ENCODE results near the gene TWSG1.

Gene TWSG1

DNA sequence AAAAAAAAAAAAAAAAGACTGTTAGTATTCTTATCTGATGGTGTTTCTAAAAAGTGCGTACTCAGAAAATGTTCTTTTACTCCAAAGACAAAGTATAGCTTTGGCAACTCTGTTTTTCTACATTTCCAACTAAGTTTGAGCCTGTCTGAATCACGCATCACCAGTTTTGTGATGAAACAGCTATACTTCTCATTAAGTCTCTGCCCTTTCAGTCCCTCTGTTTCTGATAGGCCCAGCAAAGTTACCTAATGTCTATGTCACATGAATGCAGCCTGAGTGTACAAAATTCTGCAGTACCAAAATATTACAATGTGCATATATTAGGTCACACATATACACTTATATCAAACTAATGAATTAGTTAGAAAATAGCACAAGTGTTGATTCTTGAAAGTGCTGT is 22.4 kb downstream of the TWSG1 start:
- TF ChIP-seq, protein P1, sequence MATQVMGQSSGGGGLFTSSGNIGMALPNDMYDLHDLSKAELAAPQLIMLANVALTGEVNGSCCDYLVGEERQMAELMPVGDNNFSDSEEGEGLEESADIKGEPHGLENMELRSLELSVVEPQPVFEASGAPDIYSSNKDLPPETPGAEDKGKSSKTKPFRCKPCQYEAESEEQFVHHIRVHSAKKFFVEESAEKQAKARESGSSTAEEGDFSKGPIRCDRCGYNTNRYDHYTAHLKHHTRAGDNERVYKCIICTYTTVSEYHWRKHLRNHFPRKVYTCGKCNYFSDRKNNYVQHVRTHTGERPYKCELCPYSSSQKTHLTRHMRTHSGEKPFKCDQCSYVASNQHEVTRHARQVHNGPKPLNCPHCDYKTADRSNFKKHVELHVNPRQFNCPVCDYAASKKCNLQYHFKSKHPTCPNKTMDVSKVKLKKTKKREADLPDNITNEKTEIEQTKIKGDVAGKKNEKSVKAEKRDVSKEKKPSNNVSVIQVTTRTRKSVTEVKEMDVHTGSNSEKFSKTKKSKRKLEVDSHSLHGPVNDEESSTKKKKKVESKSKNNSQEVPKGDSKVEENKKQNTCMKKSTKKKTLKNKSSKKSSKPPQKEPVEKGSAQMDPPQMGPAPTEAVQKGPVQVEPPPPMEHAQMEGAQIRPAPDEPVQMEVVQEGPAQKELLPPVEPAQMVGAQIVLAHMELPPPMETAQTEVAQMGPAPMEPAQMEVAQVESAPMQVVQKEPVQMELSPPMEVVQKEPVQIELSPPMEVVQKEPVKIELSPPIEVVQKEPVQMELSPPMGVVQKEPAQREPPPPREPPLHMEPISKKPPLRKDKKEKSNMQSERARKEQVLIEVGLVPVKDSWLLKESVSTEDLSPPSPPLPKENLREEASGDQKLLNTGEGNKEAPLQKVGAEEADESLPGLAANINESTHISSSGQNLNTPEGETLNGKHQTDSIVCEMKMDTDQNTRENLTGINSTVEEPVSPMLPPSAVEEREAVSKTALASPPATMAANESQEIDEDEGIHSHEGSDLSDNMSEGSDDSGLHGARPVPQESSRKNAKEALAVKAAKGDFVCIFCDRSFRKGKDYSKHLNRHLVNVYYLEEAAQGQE (IDR thresholded peaks at IDR 0.05; ENCODE audit: insufficient read depth in 1 of 2, low read depth in 2 of 2, low read length in 2 of 2), result no peak
- TF ChIP-seq TAF1 (IDR thresholded peaks at IDR 0.05; ENCODE audit: borderline replicate concordance, insufficient read depth, low read length) (no peak), POLR2AphosphoS5 (IDR thresholded peaks at IDR 0.05; ENCODE audit: low read depth, low read length) (no peak), SIN3A (IDR thresholded peaks at IDR 0.05; ENCODE audit: borderline replicate concordance, insufficient read depth, low read length) (no peak), FOXP2 (optimal IDR thresholded peaks at IDR 0.05; ENCODE audit: borderline replicate concordance, extremely low read depth, extremely low read length, insufficient read depth) (no peak)

DNA sequence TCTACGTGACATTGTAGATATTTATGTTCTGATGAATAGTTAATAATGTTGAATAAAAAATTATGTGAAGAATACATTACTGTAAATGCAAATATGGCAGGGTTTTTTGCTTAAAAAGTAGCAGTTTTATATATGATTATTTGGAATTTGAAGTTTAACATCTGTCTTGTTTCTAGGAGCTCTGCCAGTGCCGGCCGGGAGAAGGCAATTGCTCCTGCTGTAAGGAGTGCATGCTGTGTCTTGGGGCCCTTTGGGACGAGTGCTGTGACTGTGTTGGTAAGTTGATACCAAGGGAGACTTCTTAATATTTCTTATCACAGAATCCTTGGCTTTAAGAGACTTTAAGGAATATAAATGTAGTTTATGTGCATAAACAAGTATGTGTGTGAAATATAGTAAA is 25.2 kb downstream of the TWSG1 start:
- no peak for TF ChIP-seq FOXP2 (optimal IDR thresholded peaks at IDR 0.05; ENCODE audit: borderline replicate concordance, extremely low read depth, extremely low read length, insufficient read depth)
- no peak for TF ChIP-seq TAF1 (IDR thresholded peaks at IDR 0.05; ENCODE audit: borderline replicate concordance, insufficient read depth, low read length)
- no peak for TF ChIP-seq SIN3A (IDR thresholded peaks at IDR 0.05; ENCODE audit: borderline replicate concordance, insufficient read depth, low read length)
- no peak for TF ChIP-seq POLR2AphosphoS5 (IDR thresholded peaks at IDR 0.05; ENCODE audit: low read depth, low read length)
- TF ChIP-seq, protein P1 (IDR thresholded peaks at IDR 0.05; ENCODE audit: insufficient read depth in 1 of 2, low read depth in 2 of 2, low read length in 2 of 2), result no peak

DNA sequence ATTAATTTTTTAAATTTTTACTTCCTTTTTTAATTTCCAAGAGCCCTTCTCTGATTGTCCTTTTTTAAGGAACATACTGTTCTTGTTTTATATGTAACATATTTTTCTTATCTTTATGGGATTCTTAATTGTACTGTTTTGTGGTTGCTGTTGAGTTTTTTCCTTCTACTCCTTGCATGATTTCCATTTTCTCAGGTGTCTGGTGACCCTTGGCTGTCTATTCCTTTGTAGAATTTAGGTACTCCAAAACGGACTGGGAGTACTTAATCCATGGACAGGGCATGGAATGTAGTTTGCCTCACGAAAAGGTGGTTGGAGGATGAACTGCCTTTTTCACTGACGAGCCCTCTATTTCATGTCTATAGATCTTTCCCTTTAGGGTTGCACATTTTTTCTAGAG is 26.6 kb downstream of the TWSG1 start:
- TF ChIP-seq POLR2AphosphoS5 (IDR thresholded peaks at IDR 0.05; ENCODE audit: low read depth, low read length), result no peak

DNA sequence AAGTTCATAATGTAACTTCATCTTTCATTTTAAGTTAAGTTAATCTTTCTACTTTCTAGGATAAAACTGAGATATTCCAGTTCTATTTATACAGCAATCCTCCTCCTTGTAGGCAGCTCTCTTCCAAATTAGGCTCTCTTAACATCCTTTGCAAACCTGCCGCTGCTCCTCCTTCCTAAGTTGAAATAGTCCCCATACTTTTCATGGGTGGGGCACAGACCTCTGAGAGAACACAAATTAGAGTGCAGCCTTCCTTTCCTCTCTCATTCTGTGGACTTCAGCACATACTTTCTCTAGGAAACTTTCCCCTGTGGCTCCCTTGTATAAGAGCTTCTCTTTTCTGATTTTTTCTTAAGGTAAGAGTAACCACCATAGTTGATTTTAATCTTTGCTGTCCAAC is 28.3 kb downstream of the TWSG1 start:
- TF ChIP-seq SIN3A (IDR thresholded peaks at IDR 0.05; ENCODE audit: borderline replicate concordance, insufficient read depth, low read length) (no peak), POLR2AphosphoS5 (IDR thresholded peaks at IDR 0.05; ENCODE audit: low read depth, low read length) (no peak), TAF1 (IDR thresholded peaks at IDR 0.05; ENCODE audit: borderline replicate concordance, insufficient read depth, low read length) (no peak), FOXP2 (optimal IDR thresholded peaks at IDR 0.05; ENCODE audit: borderline replicate concordance, extremely low read depth, extremely low read length, insufficient read depth) (no peak)
- TF ChIP-seq, protein P1 (IDR thresholded peaks at IDR 0.05; ENCODE audit: insufficient read depth in 1 of 2, low read depth in 2 of 2, low read length in 2 of 2), result no peak

DNA sequence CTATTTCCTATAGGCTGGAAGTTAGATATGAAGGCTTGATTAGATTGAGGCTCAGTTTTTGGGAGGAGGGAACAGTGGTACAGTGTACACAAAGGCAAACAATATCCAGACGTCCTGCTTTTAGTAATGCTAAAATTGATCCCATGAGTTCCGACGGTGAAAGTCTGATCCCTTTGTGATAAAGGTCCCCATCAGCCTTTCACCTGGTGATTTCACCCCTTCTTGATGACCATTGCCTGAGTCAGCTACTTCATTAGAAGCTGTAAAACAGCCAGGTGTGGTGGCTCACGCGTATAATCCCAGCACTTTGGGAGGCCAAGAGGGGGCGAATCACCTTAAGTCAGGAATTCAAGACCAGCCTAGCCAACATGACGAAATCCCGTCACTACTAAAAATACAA is 29.7 kb downstream of the TWSG1 start:
- TF ChIP-seq, protein P1 (IDR thresholded peaks at IDR 0.05; ENCODE audit: insufficient read depth in 1 of 2, low read depth in 2 of 2, low read length in 2 of 2), result no peak
- TF ChIP-seq FOXP2 (optimal IDR thresholded peaks at IDR 0.05; ENCODE audit: borderline replicate concordance, extremely low read depth, extremely low read length, insufficient read depth) (no peak), TAF1 (IDR thresholded peaks at IDR 0.05; ENCODE audit: borderline replicate concordance, insufficient read depth, low read length) (no peak), SIN3A (IDR thresholded peaks at IDR 0.05; ENCODE audit: borderline replicate concordance, insufficient read depth, low read length) (no peak), POLR2AphosphoS5 (IDR thresholded peaks at IDR 0.05; ENCODE audit: low read depth, low read length) (no peak)
